HepG2 (cell line): ENCODE measurements around the gene ELAVL3. TPM values are rescaled to one million over a fixed set of nuclear protein-coding genes. Genes with fewer than 3 reads are reported as not detected.

Source experiments
- BRD4 ChIP-seq: sonication (generic); formaldehyde crosslinking; IDR thresholded peaks from 2 replicates; pipeline ENCODE4 v1.4.0; 2020; ENCODE audit warnings: missing genetic modification reagents
- DR1 ChIP-seq: sonication (generic); formaldehyde crosslinking; IDR thresholded peaks from 2 replicates; pipeline ENCODE4 v1.8.0; 2021; ENCODE audit warnings: mild to moderate bottlenecking, missing genetic modification reagents, inconsistent platforms
- FOXK1 ChIP-seq: sonication (generic); formaldehyde crosslinking; IDR thresholded peaks from 2 replicates; pipeline ENCODE4 v1.4.0; 2020; ENCODE audit warnings: low read depth, missing genetic modification reagents, borderline replicate concordance
- GFI1 ChIP-seq: sonication (generic); formaldehyde crosslinking; IDR thresholded peaks from 2 replicates; pipeline ENCODE4 v1.5.0; 2020; ENCODE audit warnings: missing genetic modification reagents, mild to moderate bottlenecking, borderline replicate concordance
- GMEB2 ChIP-seq: IDR thresholded peaks from 2 replicates; pipeline ENCODE4 v1.6.1; 2016; ENCODE audit warnings: missing biosample characterization, missing genetic modification reagents, low read depth
- HIC2 ChIP-seq: sonication (generic); formaldehyde crosslinking; IDR thresholded peaks from 2 replicates; pipeline ENCODE4 v1.9.0; 2022; ENCODE audit warnings: low read depth, missing genetic modification reagents
- HMGXB4 ChIP-seq, 2 experiments: sonication (generic) in 1 of 2; formaldehyde crosslinking in 1 of 2; IDR thresholded peaks; 2 replicates each; pipeline versions ENCODE4 v1.4.0 to v1.6.1; 2018 to 2020; ENCODE audit warnings: missing genetic modification reagents in 2 of 2, borderline replicate concordance in 1 of 2, low read depth in 1 of 2, mild to moderate bottlenecking in 1 of 2, missing biosample characterization in 1 of 2
- MEIS1 ChIP-seq: sonication (generic); formaldehyde crosslinking; IDR thresholded peaks from 2 replicates; pipeline ENCODE4 v1.9.0; 2021; ENCODE audit warnings: mild to moderate bottlenecking, missing genetic modification reagents, moderate library complexity, borderline replicate concordance
- PAX8 ChIP-seq: sonication (generic); formaldehyde crosslinking; IDR thresholded peaks from 2 replicates; pipeline ENCODE4 v1.8.0; 2022; ENCODE audit warnings: mild to moderate bottlenecking, missing genetic modification reagents, borderline replicate concordance
- RBFOX2 ChIP-seq: fragments of 200-400 bp; formaldehyde crosslinking; IDR thresholded peaks from 2 replicates; pipeline ENCODE4 v1.6.1; 2017; ENCODE audit warnings: low read depth, mild to moderate bottlenecking, low read length
- SMYD3 ChIP-seq: sonication (generic); formaldehyde crosslinking; IDR thresholded peaks from 2 replicates; pipeline ENCODE4 v1.8.1; 2023; ENCODE audit warnings: mild to moderate bottlenecking, missing genetic modification reagents
- SP5 ChIP-seq: IDR thresholded peaks from 2 replicates; pipeline ENCODE4 v1.6.1; 2016; ENCODE audit warnings: low read depth, borderline replicate concordance
- STAG1 ChIP-seq: sonication (generic); formaldehyde crosslinking; IDR thresholded peaks from 2 replicates; pipeline ENCODE4 v1.4.0; 2020; ENCODE audit warnings: missing genetic modification reagents
- TEF ChIP-seq: sonication (generic); formaldehyde crosslinking; IDR thresholded peaks from 2 replicates; pipeline ENCODE4 v1.5.0; 2020; ENCODE audit warnings: missing genetic modification reagents
- ZNF280D ChIP-seq: sonication (generic); formaldehyde crosslinking; IDR thresholded peaks from 2 replicates; pipeline ENCODE4 v1.5.1; 2020; ENCODE audit warnings: mild to moderate bottlenecking, missing genetic modification reagents
- ZNF30 ChIP-seq: sonication (generic); formaldehyde crosslinking; IDR thresholded peaks from 2 replicates; pipeline ENCODE4 v1.5.0; 2020; ENCODE audit warnings: mild to moderate bottlenecking, missing genetic modification reagents
- ZNF614 ChIP-seq: IDR thresholded peaks from 2 replicates; pipeline ENCODE4 v1.6.1; 2018; ENCODE audit warnings: missing biosample characterization, missing genetic modification reagents, inconsistent platforms, borderline replicate concordance
- polyA plus RNA-seq, 8 experiments: library from polyadenylated mRNA; depleted of rRNA in 3 of 8; stranded (reverse) in 7 of 8; unstranded in 1 of 8; fragments of >200 nt; fragmentation: Illumina TruSeq in 4 of 8; extraction: Trizol in 4 of 8; gene quantifications; 2 replicates each; pipeline versions ENCODE4 v1.2.1 to v1.2.3, GENCODE V29; 2011 to 2016; ENCODE audit warnings: low read depth in 4 of 8, missing spikeins in 1 of 8, mixed read lengths in 1 of 8; ENCODE audit not compliant: insufficient read depth in 1 of 8
- total RNA-seq, 5 experiments: library from RNA; depleted of rRNA; stranded (reverse); fragments of >200 nt; fragmentation: Illumina TruSeq; extraction: Trizol; gene quantifications; 2 replicates each; pipeline ENCODE4 v1.2.3, GENCODE V29; 2016; ENCODE audit warnings: low read depth in 1 of 5

The ELAVL3 gene
- total and polyA plus RNA-seq, 2 of the 13 experiments (the other 11 are each of a cell fraction or from before 2014, with no cell fraction given): 0.03 TPM; not detected in 1

- TF ChIP-seq HMGXB4 (CRISPR knock-in tag; IDR thresholded peaks at IDR 0.05; ENCODE audit: borderline replicate concordance in 1 of 2, low read depth in 1 of 2): peak; percentile 65 to 75; a peak in 3 of 4 replicates
- peak; percentile 63; the same call in 1 of the 2 replicates for TF ChIP-seq SP5 (CRISPR knock-in tag)
- TF ChIP-seq MEIS1: peak; percentile 24; the same call in 1 of the 2 replicates
- no peak for TF ChIP-seq HIC2
- peak; percentile 84; the same call in 1 of the 2 replicates for TF ChIP-seq ZNF614 (CRISPR knock-in tag)
- TF ChIP-seq BRD4 (CRISPR knock-in tag): 0 out of 2 replicates have a peak, but pooled peaks have one; percentile 63
- no peak for TF ChIP-seq GFI1
- peak; percentile 14; the same call in 1 of the 2 replicates for TF ChIP-seq FOXK1 (CRISPR knock-in tag)
- TF ChIP-seq GMEB2: peak; percentile 93
- TF ChIP-seq RBFOX2: peak; percentile 51; the same call in 1 of the 2 replicates
- TF ChIP-seq SMYD3 (CRISPR knock-in tag): no peak
- TF ChIP-seq PAX8: no peak
- TF ChIP-seq ZNF280D (CRISPR knock-in tag): peak; percentile 50; the same call in 1 of the 2 replicates
- no peak for TF ChIP-seq TEF (CRISPR knock-in tag)
- peak; percentile 72 for TF ChIP-seq DR1 (CRISPR knock-in tag)
- 0 out of 2 replicates have a peak, but pooled peaks have one; percentile 8 for TF ChIP-seq STAG1
- TF ChIP-seq ZNF30 (CRISPR knock-in tag): no peak
Measured at GRCh38 chr19:11435057-11435832, 45.6 kb downstream of the ELAVL3 start, which contains the start of the genes ODAD3 and PRKCSH (continued).
